ENCODE data around the gene ZNF536. TPM values are rescaled to one million over a fixed set of nuclear protein-coding genes. Genes with fewer than 3 reads are reported as not detected.

ZNF536 gene
- total and polyA plus RNA-seq, 2 donors (not counting 3 experiments of a cell fraction or from before 2014, with no cell fraction given), result not detected

DNA sequence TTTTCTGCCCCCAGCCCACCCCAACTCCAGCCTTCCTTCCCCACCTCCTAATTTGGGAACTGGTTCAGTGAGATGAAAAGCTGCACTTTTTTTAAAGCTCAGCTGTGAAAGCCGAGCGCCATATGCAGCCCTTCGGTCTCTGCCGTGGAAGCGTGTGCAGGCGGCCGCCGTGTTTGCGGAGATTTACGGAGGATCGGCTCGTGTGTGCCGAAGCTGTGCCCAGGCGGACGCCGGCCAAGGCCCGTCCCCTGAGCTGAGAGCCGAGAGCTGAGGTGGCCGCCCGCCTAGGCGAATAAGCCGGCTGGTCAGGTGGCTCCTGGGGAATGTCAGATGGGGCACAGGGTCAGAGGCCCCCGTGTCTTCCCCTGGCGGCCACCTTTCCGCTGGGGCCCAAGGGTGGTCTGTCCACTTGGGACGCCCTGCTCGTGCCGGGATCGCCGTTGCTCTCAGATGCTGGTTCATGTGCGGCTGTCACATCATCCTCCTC is 78.7 kb downstream of the ZNF536 start:
- TF ChIP-seq FOS (IDR thresholded peaks at IDR 0.05; ENCODE audit: borderline replicate concordance, insufficient read depth, low read length) (no peak), POLR2A (IDR thresholded peaks at IDR 0.05; ENCODE audit: low read depth, low read length) (no peak), GATA2 (IDR thresholded peaks at IDR 0.05; ENCODE audit: insufficient read depth, insufficient read length, low read depth, low read length) (no peak), POLR2AphosphoS5 (IDR thresholded peaks at IDR 0.05; ENCODE audit: insufficient read depth, low read depth, low read length) (no peak), JUN (IDR thresholded peaks at IDR 0.05; ENCODE audit: borderline replicate concordance, insufficient read depth, insufficient read length, low read depth) (no peak), EZH2 (IDR thresholded peaks at IDR 0.05; ENCODE audit: borderline replicate concordance, low read depth, low read length, severe bottlenecking) (no peak), MYC (IDR thresholded peaks at IDR 0.05; ENCODE audit: low read depth, low read length) (no peak)
- TF ChIP-seq, protein P1, sequence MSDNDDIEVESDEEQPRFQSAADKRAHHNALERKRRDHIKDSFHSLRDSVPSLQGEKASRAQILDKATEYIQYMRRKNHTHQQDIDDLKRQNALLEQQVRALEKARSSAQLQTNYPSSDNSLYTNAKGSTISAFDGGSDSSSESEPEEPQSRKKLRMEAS (IDR thresholded peaks at IDR 0.05; ENCODE audit: insufficient read depth, insufficient read length), result no peak
- TF ChIP-seq, protein P2, sequence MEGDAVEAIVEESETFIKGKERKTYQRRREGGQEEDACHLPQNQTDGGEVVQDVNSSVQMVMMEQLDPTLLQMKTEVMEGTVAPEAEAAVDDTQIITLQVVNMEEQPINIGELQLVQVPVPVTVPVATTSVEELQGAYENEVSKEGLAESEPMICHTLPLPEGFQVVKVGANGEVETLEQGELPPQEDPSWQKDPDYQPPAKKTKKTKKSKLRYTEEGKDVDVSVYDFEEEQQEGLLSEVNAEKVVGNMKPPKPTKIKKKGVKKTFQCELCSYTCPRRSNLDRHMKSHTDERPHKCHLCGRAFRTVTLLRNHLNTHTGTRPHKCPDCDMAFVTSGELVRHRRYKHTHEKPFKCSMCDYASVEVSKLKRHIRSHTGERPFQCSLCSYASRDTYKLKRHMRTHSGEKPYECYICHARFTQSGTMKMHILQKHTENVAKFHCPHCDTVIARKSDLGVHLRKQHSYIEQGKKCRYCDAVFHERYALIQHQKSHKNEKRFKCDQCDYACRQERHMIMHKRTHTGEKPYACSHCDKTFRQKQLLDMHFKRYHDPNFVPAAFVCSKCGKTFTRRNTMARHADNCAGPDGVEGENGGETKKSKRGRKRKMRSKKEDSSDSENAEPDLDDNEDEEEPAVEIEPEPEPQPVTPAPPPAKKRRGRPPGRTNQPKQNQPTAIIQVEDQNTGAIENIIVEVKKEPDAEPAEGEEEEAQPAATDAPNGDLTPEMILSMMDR (IDR thresholded peaks at IDR 0.05; ENCODE audit: extremely low read depth in 1 of 2, insufficient read depth in 1 of 2, low read depth in 1 of 2, low read length in 2 of 2), result no peak
- ChIA-PET CTCF (no interaction called here), POLR2A (no interaction called here)
- DNase-seq (ENCODE audit: low read depth, low spot score), result no peak
- Histone ChIP-seq H2AFZ (ENCODE audit: low read depth, low read length) (no peak overlapping the region), H3K9ac (replicated peaks; ENCODE audit: extremely low read depth, insufficient read depth, low read length) (no peak overlapping the region), H3K4me2 (ENCODE audit: insufficient read depth, low read length) (no peak overlapping the region), H3K27ac (ENCODE audit: insufficient read depth, low read depth, low read length) (no peak overlapping the region), H3K27me3 (ENCODE audit: control insufficient read depth in 2 of 2, insufficient read depth in 2 of 2, low read length in 2 of 2) (no peaks in the 10 kb centered on the region), H4K20me1 (replicated peaks; ENCODE audit: control insufficient read depth, extremely low read depth, insufficient read depth, low read length) (no peaks in the 10 kb centered on the region), H3K9me3 (replicated peaks; ENCODE audit: control insufficient read depth, insufficient read depth, low read length) (peaks cover 2% of the 10 kb centered on the region), H3K9me1 (replicated peaks; ENCODE audit: control insufficient read depth, extremely low read depth, insufficient read depth, low read length) (no peaks in the 10 kb centered on the region), H3K4me3 (replicated peaks in 1 of 3; ENCODE audit: insufficient read depth in 1 of 3, low read depth in 1 of 3, low read length in 3 of 3) (no peak overlapping the region), H3K36me3 (ENCODE audit: control insufficient read depth in 2 of 2, extremely low read depth in 1 of 2, insufficient read depth in 2 of 2, low read length in 2 of 2) (no peaks in the 10 kb centered on the region), H3K4me1 (ENCODE audit: control insufficient read depth, extremely low read depth, insufficient read depth, low read length) (no peaks in the 10 kb centered on the region), H3K79me2 (ENCODE audit: control insufficient read depth, insufficient read depth, low read length) (no peaks in the 10 kb centered on the region)
- intact Hi-C loops (cut with micrococcal nuclease) (no loop called here), dilution Hi-C loops (cut with MboI; ENCODE audit: extremely low pct_ligation_motif_present, low sequenced_read_pairs) (no loop called here)
- FAIRE-seq, result no peak
- BruUV-seq (replicated peaks), result no TSS peak
